ENCODE results near the gene PRCD.

- TF ChIP-seq CTCF (IDR thresholded peaks at IDR 0.05) (no peak), POLR2AphosphoS5 (IDR thresholded peaks at IDR 0.05; ENCODE audit: insufficient read depth in 1 of 2, low read depth in 1 of 2) (peak; percentile 47 to 53), POLR2A (IDR thresholded peaks at IDR 0.05) (no peak)
Observed at GRCh38 chr17:76497979-76498875, 41.6 kb upstream of the PRCD start.

Measured in vagina (tissue), 2 donors.